Psoas muscle (tissue), 8 donors: ENCODE data around the gene HORMAD2. TPM values are rescaled to one million over a fixed set of nuclear protein-coding genes. Genes with fewer than 3 reads are reported as not detected.

Experiments
- ATAC-seq, 4 donors: fragments of 200-7000 bp; cut with Tn5 transposase; one replicate each; pipeline ENCODE4 v1.9.1; 2020; ENCODE audit warnings: moderate library complexity in 3 of 4, mild to moderate bottlenecking in 2 of 4
- DNase-seq, 2 donors: peaks; one replicate each; pipeline ENCODE4 v3.0.0-alpha.2; 2020
- H3K27ac ChIP-seq: fragments of 200-600 bp; one replicate; pipeline ENCODE4 v1.8.0; 2022
- H3K27me3 ChIP-seq, 3 donors: fragments of 200-600 bp in 1 of 3; one replicate each; pipeline versions ENCODE4 v1.6.1 to v1.8.0; 2013 to 2022; ENCODE audit warnings: low read length in 2 of 3, mild to moderate bottlenecking in 2 of 3, moderate library complexity in 1 of 3; ENCODE audit not compliant: insufficient read depth in 3 of 3
- H3K36me3 ChIP-seq, 2 donors: fragments of 200-600 bp in 1 of 2; one replicate each; pipeline versions ENCODE4 v1.6.1 to v1.8.0; 2013 to 2022; ENCODE audit warnings: low read depth in 1 of 2, mild to moderate bottlenecking in 1 of 2, moderate library complexity in 1 of 2; ENCODE audit not compliant: insufficient read depth in 1 of 2
- H3K4me1 ChIP-seq: fragments of 200-600 bp; one replicate; pipeline ENCODE4 v1.8.0; 2022
- H3K4me3 ChIP-seq: fragments of 200-600 bp; one replicate; pipeline ENCODE4 v1.8.0; 2022; ENCODE audit warnings: mild to moderate bottlenecking
- H3K9me3 ChIP-seq: fragments of 200-600 bp; one replicate; pipeline ENCODE4 v1.8.0; 2022
- CTCF ChIP-seq: fragments of 200-600 bp; IDR thresholded peaks from one replicate; pipeline ENCODE4 v1.8.0; 2022; ENCODE audit warnings: antibody characterized with exemption
- WGBS, 3 donors: extraction: QIAGEN DNeasy Blood & Tissue Kit; methylation state at CpG; one replicate each; pipeline versions ENCODE4 v1.1.6 to v1.1.7; 2013; 5-methylcytosine and 5-hydroxymethylcytosine counted together
- intact Hi-C, 2 donors: fragments of 100-400 bp; cut with DNase I; formaldehyde crosslinking; loops; one replicate each; pipeline versions ENCODE4 v1.11.0 to v1.14.2; 2022
- polyA plus RNA-seq, 3 donors: library from polyadenylated mRNA; stranded (reverse); fragments of 200-250 nt; gene quantifications; one replicate each; pipeline ENCODE4 v1.2.3, GENCODE V29; 2013
- total RNA-seq, 4 donors: library from RNA; stranded (reverse); fragmentation: NEBNext Ultra II Directional in 2 of 4; extraction: Animal tissue kit (Norgen Biotek cat#: 25700) in 2 of 4; gene quantifications; one replicate each; pipeline versions ENCODE4 v1.2.1 to v1.2.4, GENCODE V29; 2021 to 2023
- donor health status: healthy with polysubstance abuse.
- donor health status: DM: no; HTN: no; CAD: no; lungs with moderate emphysema.
- donor health status: Bipolar disorder and iron deficiency.
- donor health status: healthy.
- donor health status: DM: yes; HTN: yes; CAD: no.
- donor health status: DM: no; HTN: no; CAD: no.
- donor health status: DM: no; HTN: no; CAD: no.
- donor health status: DM: yes; HTN: yes; CAD: no.

HORMAD2 gene
- total and polyA plus RNA-seq, 7 donors = not detected

GRCh38 chr22:30185129-30185528 is 104.9 kb downstream of the HORMAD2 start:
- WGBS, 3 donors = 91 to 97% (median 91%) methylated on average over 5 of the region's 5 CpGs
- H3K4me3 ChIP-seq = no peak overlapping the region
- no peaks in the 10 kb centered on the region for H3K9me3 ChIP-seq
- no peak for TF ChIP-seq CTCF
- ATAC-seq (no peak), DNase-seq (no peak)
- peaks cover 0 to 4% (median 3%) of the 10 kb centered on the region in 3 donors for H3K27me3 ChIP-seq
- no peaks in the 10 kb centered on the region for H3K36me3 ChIP-seq
- H3K4me1 ChIP-seq = no peaks in the 10 kb centered on the region
- no peak overlapping the region for H3K27ac ChIP-seq
- intact Hi-C loops = no loop called here

- no peak for DNase-seq
- no peak overlapping the region for H3K4me3 ChIP-seq
- ATAC-seq = no peak
- H3K9me3 ChIP-seq = no peaks in the 10 kb centered on the region
- H3K27ac ChIP-seq = no peak overlapping the region
- H3K36me3 ChIP-seq = no peaks in the 10 kb centered on the region
- intact Hi-C loops = no loop called here
- H3K4me1 ChIP-seq = no peaks in the 10 kb centered on the region
- no peak for TF ChIP-seq CTCF
- peaks cover 0 to 4% (median 3%) of the 10 kb centered on the region in 3 donors for H3K27me3 ChIP-seq
Measured at GRCh38 chr22:30185549-30185948, 105.3 kb downstream of the HORMAD2 start.

- ATAC-seq (no peak), DNase-seq (no peak)
- Histone ChIP-seq H3K4me1 (no peaks in the 10 kb centered on the region), H3K27ac (no peak overlapping the region), H3K27me3 (peaks cover 0 to 6% (median 4%) of the 10 kb centered on the region in 3 donors), H3K4me3 (no peak overlapping the region), H3K9me3 (no peaks in the 10 kb centered on the region), H3K36me3 (no peaks in the 10 kb centered on the region)
- intact Hi-C loops = no loop called here
- no peak for TF ChIP-seq CTCF
Measured at GRCh38 chr22:30186041-30186440, 105.8 kb downstream of the HORMAD2 start.

GRCh38 chr22:30186510-30186909 is 106.2 kb downstream of the HORMAD2 start:
- Histone ChIP-seq H3K9me3 (no peaks in the 10 kb centered on the region), H3K36me3 (no peaks in the 10 kb centered on the region), H3K27ac (no peak overlapping the region), H3K4me3 (no peak overlapping the region), H3K4me1 (no peaks in the 10 kb centered on the region), H3K27me3 (peaks cover 0 to 6% (median 2%) of the 10 kb centered on the region in 3 donors)
- ATAC-seq = no peak
- intact Hi-C loops = no loop called here
- TF ChIP-seq CTCF = no peak
- 82 to 90% (median 83%) methylated on average over 5 of the region's 5 CpGs for WGBS, 3 donors
- no peak for DNase-seq

- intact Hi-C loops = no loop called here
Measured at GRCh38 chr22:30187094-30187493, 106.8 kb downstream of the HORMAD2 start.

More at GRCh38 chr22:30187094-30187493, 106.8 kb downstream of the HORMAD2 start:
- no peak for TF ChIP-seq CTCF
- H3K9me3 ChIP-seq = no peaks in the 10 kb centered on the region
- H3K27me3 ChIP-seq = peaks cover 0 to 8% (median 2%) of the 10 kb centered on the region in 3 donors
- H3K36me3 ChIP-seq = no peaks in the 10 kb centered on the region
- H3K27ac ChIP-seq = no peak overlapping the region
- H3K4me1 ChIP-seq = no peaks in the 10 kb centered on the region
- H3K4me3 ChIP-seq = no peak overlapping the region
- ATAC-seq (no peak), DNase-seq (no peak)
